PC-3 (cell line): ENCODE data around the gene CAPN5. TPM values are rescaled to one million over a fixed set of nuclear protein-coding genes. Genes with fewer than 3 reads are reported as not detected.

Experiments used
- ATAC-seq: fragments of 200-7000 bp; cut with Tn5 transposase; 2 replicates; pipeline ENCODE4 v1.9.1; 2020; ENCODE audit warnings: mild to moderate bottlenecking, moderate library complexity
- BruUV-seq: library from RNA; stranded (reverse); fragments of 400-500 nt; replicated peaks from 2 replicates; lab custom pipeline; 2021; lab: Mats Ljungman, UMichigan
- CTCF ChIA-PET: fragments of 300-600 bp; sonication (Branson Sonifier 250); formaldehyde crosslinking; loops from one replicate; lab custom pipeline; 2022; ENCODE audit warnings: antibody characterized with exemption; lab: Charles Lee
- POLR2A ChIA-PET: fragments of 300-600 bp; sonication (Branson Sonifier 250); formaldehyde crosslinking; loops from one replicate; lab custom pipeline; 2022; ENCODE audit warnings: antibody characterized with exemption; ENCODE audit not compliant: unreplicated experiment; lab: Charles Lee
- DNase-seq: peaks from one replicate; pipeline ENCODE4 v3.0.0-alpha.2; 2015
- H2AFZ ChIP-seq: fragments of 300-600 bp; sonication (generic); 2 replicates; pipeline ENCODE4 v1.6.0; 2016; ENCODE audit warnings: antibody characterized with exemption, low read length
- H3F3A ChIP-seq: fragments of 300-600 bp; sonication (generic); one replicate; pipeline ENCODE4 v1.6.0; 2017; ENCODE audit warnings: antibody characterized with exemption, low read length, control low read depth, mild to moderate bottlenecking; ENCODE audit not compliant: unreplicated experiment
- H3K27ac ChIP-seq: fragments of 300-600 bp; sonication (generic); 2 replicates; pipeline ENCODE4 v1.5.1; 2016; ENCODE audit warnings: mild to moderate bottlenecking, low read length
- H3K27me3 ChIP-seq: fragments of 300-600 bp; sonication (generic); 2 replicates; pipeline ENCODE4 v1.6.1; 2016; ENCODE audit warnings: low read length, mixed read lengths
- H3K36me3 ChIP-seq: fragments of 300-600 bp; sonication (generic); 2 replicates; pipeline ENCODE4 v1.6.1; 2016; ENCODE audit warnings: low read depth, mixed run types, low read length, mixed read lengths
- H3K4me1 ChIP-seq: fragments of 300-600 bp; sonication (generic); 2 replicates; pipeline ENCODE4 v1.5.1; 2016; ENCODE audit warnings: low read length; ENCODE audit not compliant: insufficient read depth
- H3K4me2 ChIP-seq: fragments of 300-600 bp; sonication (generic); 2 replicates; pipeline ENCODE4 v1.6.0; 2016; ENCODE audit warnings: low read length
- H3K4me3 ChIP-seq: fragments of 300-600 bp; sonication (generic); 2 replicates; pipeline ENCODE4 v1.5.1; 2016; ENCODE audit warnings: mild to moderate bottlenecking, low read length, mixed read lengths
- H3K79me2 ChIP-seq: fragments of 300-600 bp; sonication (generic); 2 replicates; pipeline ENCODE4 v1.6.1; 2017; ENCODE audit warnings: low read length, mixed read lengths
- H3K9ac ChIP-seq: fragments of 300-600 bp; sonication (generic); 2 replicates; pipeline ENCODE4 v1.6.0; 2016; ENCODE audit warnings: mild to moderate bottlenecking, low read length
- H3K9me2 ChIP-seq: fragments of 300-600 bp; sonication (generic); replicated peaks from 2 replicates; pipeline ENCODE4 v1.6.1; 2016; ENCODE audit warnings: mixed run types, low read length, mixed read lengths
- H3K9me3 ChIP-seq: fragments of 300-600 bp; sonication (generic); 2 replicates; pipeline ENCODE4 v1.6.1; 2016; ENCODE audit warnings: low read length, mixed read lengths
- H4K20me1 ChIP-seq: fragments of 300-600 bp; sonication (generic); 2 replicates; pipeline ENCODE4 v1.6.1; 2016; ENCODE audit warnings: low read length, mixed read lengths
- CTCF ChIP-seq: fragments of 300-600 bp; sonication (generic); conservative IDR thresholded peaks from 2 replicates; pipeline ENCODE4 v1.5.1; 2017; ENCODE audit warnings: antibody characterized with exemption, low read depth, mild to moderate bottlenecking, low read length
- EZH2 ChIP-seq: fragments of 300-600 bp; sonication (generic); IDR thresholded peaks from one replicate; pipeline ENCODE4 v1.6.1; 2017; ENCODE audit warnings: antibody characterized with exemption, mild to moderate bottlenecking, low read length; ENCODE audit not compliant: unreplicated experiment
- EZH2phosphoT487 ChIP-seq: fragments of 300-600 bp; sonication (generic); IDR thresholded peaks from 2 replicates; pipeline ENCODE4 v1.6.1; 2018; ENCODE audit warnings: mild to moderate bottlenecking, antibody characterized with exemption, low read length, borderline replicate concordance
- intact Hi-C: fragments of 100-400 bp; cut with micrococcal nuclease; formaldehyde crosslinking; loops from 2 replicates; pipeline ENCODE4 v1.9.0; 2023
- total RNA-seq: library from RNA; depleted of rRNA; stranded (reverse); fragments of >200 nt; gene quantifications from 2 replicates; pipeline ENCODE4 v1.2.3, GENCODE V29; 2014

The CAPN5 gene
- total RNA-seq, 1 experiment from 2014 or later: 6.3 TPM

GRCh38 chr11:77147036-77147315 lies 80.2 kb downstream of the CAPN5 start:
- Histone ChIP-seq H3K27me3 (no peaks in the 10 kb centered on the region), H3K9me2 (no peaks in the 10 kb centered on the region), H3K9ac (no peak overlapping the region), H3K4me1 (no peaks in the 10 kb centered on the region), H2AFZ (no peak overlapping the region), H3F3A (no peaks in the 10 kb centered on the region), H3K4me2 (no peak overlapping the region), H3K27ac (no peak overlapping the region), H3K36me3 (no peaks in the 10 kb centered on the region), H3K79me2 (no peaks in the 10 kb centered on the region), H4K20me1 (no peaks in the 10 kb centered on the region), H3K9me3 (no peaks in the 10 kb centered on the region), H3K4me3 (no peak overlapping the region)
- intact Hi-C loops: no loop called here
- no TSS peak for BruUV-seq
- CTCF ChIA-PET: no interaction called here
- DNase-seq: no peak
- no peak for ATAC-seq
- TF ChIP-seq CTCF (no peak), EZH2 (no peak), EZH2phosphoT487 (no peak)
- POLR2A ChIA-PET: no interaction called here

- Histone ChIP-seq H2AFZ (no peak overlapping the region), H3K79me2 (no peaks in the 10 kb centered on the region), H3F3A (no peaks in the 10 kb centered on the region), H3K4me1 (no peaks in the 10 kb centered on the region), H3K27me3 (no peaks in the 10 kb centered on the region), H3K9me2 (no peaks in the 10 kb centered on the region), H3K9me3 (no peaks in the 10 kb centered on the region), H3K4me3 (no peak overlapping the region), H3K9ac (no peak overlapping the region), H3K36me3 (no peaks in the 10 kb centered on the region), H3K4me2 (no peak overlapping the region), H3K27ac (no peak overlapping the region), H4K20me1 (no peaks in the 10 kb centered on the region)
- ATAC-seq: no peak
- DNase-seq: no peak
- intact Hi-C loops: no loop called here
- CTCF ChIA-PET: no interaction called here
- no TSS peak for BruUV-seq
- POLR2A ChIA-PET: no interaction called here
- TF ChIP-seq EZH2: no peak
- TF ChIP-seq EZH2phosphoT487: no peak
- no peak for TF ChIP-seq CTCF
These were observed 81.0 kb downstream of the CAPN5 start for GRCh38 chr11:77147668-77148321.

- H3K79me2 ChIP-seq: no peaks in the 10 kb centered on the region
- no peaks in the 10 kb centered on the region for H3K36me3 ChIP-seq
- ChIA-PET POLR2A (no interaction called here), CTCF (no interaction called here)
- no peaks in the 10 kb centered on the region for H3K27me3 ChIP-seq
- no peak overlapping the region for H3K4me2 ChIP-seq
- no peaks in the 10 kb centered on the region for H3K9me2 ChIP-seq
- H3K4me3 ChIP-seq: no peak overlapping the region
- TF ChIP-seq EZH2phosphoT487 (no peak), CTCF (no peak), EZH2 (no peak)
- no peaks in the 10 kb centered on the region for H3K9me3 ChIP-seq
- ATAC-seq (no peak), DNase-seq (no peak)
- no peaks in the 10 kb centered on the region for H3K4me1 ChIP-seq
- H3K9ac ChIP-seq: no peak overlapping the region
- no peak overlapping the region for H3K27ac ChIP-seq
- no peaks in the 10 kb centered on the region for H3F3A ChIP-seq
- no peaks in the 10 kb centered on the region for H4K20me1 ChIP-seq
- intact Hi-C loops: no loop called here
- no TSS peak for BruUV-seq
- no peak overlapping the region for H2AFZ ChIP-seq
These were observed 82.4 kb downstream of the CAPN5 start for GRCh38 chr11:77148963-77149715.
